Stimulated activated CD8-positive, alpha-beta memory T cell treated with anti-CD3 and anti-CD28 coated beads, Interleukin-7, amount 100 ng/mL, for 48 hours (primary cell): ENCODE measurements around the gene CEMP1.
"Not testable (repeated sequence)": the region's sequence is repeated elsewhere in the genome, so short reads cannot be mapped to it uniquely, and the experiment has no call there.

ENCODE experiments used
- DNase-seq, 2 donors: peaks; one replicate each; pipeline ENCODE4 v3.0.0-alpha.2; 2020; ENCODE audit warnings: low read depth in 1 of 2; ENCODE audit errors: extremely low read depth in 1 of 2

CEMP1 gene

GRCh38 chr16:2537451-2538379, 6.5 kb upstream of the CEMP1 start, which contains the start of gene PDPK1:
TSS of gene PDPK1 (plus strand) at chr16:2538021. CDS start at chr16:2538113, 92 bp downstream.
- peak; percentile 92 to 94 for DNase-seq

DNA sequence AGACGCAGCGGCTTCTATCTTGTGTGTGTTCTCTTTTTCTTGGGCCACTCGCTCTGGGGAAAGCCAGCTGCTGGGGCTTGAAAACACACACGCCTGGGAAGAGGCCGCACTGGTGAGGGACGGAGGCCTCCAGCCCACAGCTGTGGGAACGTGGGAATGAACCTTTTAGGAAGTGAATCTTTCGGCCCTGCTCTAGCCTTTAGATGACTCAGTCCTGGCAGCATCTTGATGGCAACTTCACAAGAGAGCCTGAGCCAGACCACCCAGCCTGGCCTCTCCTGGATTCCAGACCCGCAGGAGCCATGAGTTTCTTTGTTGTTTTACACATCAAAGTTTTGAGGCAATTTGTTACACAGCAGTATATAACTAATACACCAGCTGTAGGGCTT, 4.4 kb upstream of the CEMP1 start:
- no peak for DNase-seq

- not testable (repeated sequence) for DNase-seq
Observed at GRCh38 chr16:2534335-2534734, 3.1 kb upstream of the CEMP1 start.

DNA sequence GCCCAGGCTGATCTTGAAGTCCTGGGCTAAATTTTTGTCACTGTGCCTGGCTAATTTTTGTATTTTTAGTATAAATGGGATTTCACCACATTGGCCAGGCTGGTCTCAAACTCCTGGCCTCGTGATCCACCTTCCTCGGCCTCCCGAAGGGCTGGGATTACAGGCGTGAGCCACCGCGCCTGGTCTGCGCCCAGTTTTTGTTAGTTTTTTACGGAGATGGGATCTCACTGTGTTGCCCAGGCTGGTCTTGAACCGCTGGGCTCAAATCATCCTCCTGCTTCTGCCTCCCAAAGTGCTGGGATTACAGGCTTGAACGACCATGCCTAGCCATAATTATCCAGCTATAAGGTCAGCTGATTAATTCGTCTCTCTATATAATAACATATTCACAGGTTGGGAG, 2.7 kb upstream of the CEMP1 start:
- DNase-seq, result no peak

DNA sequence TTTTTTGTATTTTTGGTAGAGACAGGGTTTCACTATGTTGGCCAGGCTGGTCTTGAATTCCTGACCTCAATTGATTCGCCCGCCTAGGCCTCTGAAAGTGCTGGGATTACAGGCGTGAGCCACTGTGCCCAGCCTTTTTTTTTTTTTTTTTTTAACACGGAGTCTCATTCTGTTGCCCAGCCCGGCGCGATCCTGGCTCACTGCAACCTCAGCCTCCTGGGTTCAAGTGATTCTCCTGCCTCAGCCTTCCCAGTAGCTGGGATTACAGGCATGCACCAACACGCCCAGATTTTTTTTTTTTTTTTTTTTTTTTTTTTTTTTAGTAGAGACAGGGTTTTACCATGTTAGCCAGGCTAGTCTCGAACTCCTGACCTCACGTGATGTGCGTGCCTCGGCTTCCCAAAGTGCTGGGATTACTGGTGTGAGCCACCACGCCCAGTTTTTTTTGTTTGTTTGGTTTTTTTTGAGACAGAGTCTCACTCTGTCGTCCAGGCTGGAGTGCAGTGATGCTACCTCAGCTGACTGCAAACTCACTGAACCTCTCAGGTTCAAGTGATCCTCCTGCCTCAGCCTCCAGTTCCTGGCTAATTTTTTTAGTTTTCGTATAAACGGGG, 2.0 kb upstream of the CEMP1 start:
- DNase-seq, result not testable (repeated sequence)

DNA sequence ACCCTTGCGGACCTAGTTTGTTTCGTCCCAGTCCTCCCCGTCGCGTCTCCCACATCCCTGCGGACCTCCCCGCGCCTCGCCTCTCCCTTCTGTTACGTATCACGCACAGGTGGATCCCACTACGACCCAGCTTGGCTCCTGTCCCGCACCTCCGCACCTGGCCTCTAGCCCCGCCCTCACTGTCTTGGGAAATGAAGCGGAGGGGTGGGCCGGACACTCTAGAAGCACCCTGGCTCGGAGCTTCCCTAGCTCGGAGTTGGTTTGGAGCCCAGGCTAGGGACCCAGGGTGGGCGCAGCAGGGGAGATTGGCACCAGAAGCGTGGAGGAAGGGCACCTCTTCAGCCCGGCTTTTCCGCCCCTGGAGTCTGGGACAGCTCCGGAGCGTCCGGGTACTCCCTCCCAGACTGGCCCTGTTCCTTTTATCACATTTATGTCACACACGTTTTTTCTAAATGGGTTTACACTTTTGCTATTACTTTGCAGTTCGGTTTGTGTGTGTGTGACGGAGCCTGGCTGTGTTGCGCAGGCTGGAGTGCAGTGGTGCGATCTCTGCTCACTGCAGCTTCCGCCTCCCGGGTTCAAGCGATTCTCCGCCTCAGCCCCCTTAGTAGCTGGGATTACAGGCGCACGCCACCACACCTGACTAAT, 1.4 kb upstream of the CEMP1 start:
- peak in 1 of 2 donors; percentile 55 for DNase-seq

GRCh38 chr16:2531696-2532493, 687 bp upstream of the CEMP1 start:
- peak; percentile 95 to 98 for DNase-seq

- no peak for DNase-seq
Observed at GRCh38 chr16:2530629-2531318, 434 bp downstream of the CEMP1 start.

- no peak for DNase-seq
Observed at GRCh38 chr16:2529961-2530628, 1.1 kb downstream of the CEMP1 start.

DNA sequence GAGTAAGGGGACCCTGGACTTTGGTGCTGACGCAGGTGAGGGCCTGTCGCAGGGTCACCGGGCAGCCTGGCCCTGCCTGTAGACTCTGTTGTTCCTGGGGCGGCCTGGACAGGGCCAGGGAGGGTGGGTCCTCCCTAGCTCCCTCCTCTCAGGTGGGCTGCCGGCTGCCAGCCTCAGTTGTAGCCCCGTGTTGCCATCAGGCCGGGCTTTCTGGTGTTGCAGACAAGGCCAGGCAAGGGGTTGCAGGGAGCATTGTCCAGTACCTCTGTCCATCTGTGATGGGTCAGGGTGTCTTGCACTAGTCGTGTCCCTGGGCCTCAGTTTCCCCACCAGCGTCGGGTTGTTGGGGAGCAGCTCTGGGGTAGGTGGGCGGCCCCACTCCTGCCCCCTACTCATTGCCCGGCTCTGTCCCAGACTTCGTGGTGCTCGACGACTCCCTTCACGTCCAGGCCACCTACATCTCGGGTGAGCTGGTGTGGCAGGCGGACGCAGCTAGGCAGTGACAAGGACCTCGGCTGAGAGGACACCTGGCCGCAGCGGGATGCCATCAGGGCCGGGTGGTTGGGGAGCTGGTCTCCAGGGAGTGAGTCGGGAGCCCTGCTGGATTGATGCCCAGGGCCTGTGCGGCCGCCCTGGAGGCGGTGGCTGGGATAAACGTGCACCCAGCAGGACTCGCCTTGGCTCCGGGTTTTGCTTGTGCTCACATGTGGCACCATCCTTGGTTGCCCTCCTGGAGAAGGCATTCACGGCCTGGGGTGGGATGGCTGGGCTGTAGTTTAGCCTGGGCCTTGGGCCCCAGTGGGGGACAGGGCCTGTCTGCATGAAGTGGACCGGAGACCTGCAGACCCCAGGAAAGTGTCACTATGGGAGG, 1.9 kb downstream of the CEMP1 start:
- no peak for DNase-seq

DNA sequence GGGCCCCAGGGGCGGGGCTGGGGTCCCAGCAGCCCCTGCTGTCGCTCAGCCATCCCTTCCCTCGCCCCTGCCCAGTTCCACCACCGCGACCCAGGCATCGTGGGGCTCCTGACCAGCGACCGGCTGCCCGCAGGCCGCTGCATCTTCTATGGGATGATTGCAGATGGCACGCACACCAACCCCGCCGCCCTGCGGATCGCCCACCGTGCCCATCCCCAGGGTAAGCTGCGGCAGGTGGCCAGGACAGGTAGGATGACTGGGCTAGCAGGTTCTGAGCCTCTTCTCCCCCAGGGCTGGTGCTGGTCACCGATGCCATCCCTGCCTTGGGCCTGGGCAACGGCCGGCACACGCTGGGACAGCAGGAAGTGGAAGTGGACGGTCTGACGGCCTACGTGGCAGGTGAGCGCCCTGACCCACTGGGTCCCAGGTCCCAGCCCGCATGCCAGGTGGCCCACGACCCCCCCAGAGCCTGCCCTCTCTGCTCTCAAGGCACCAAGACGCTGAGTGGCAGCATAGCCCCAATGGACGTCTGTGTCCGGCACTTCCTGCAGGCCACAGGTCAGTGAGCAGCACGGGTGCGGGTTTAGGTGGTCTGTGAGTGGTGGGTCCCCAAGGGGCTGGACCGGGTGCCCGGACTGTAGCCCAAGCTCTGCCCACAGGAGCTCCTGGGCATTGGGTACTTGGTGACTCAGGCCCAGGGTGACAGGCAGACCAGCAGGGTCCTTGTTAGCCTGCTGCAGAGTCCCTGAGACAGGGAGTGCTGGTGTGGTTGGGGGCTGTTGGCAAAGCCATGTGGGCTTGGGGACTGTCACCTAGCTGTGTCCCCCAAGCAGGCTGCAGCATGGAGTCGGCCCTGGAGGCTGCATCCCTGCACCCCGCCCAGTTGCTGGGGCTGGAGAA, 2.8 kb downstream of the CEMP1 start:
- no peak for DNase-seq

DNA sequence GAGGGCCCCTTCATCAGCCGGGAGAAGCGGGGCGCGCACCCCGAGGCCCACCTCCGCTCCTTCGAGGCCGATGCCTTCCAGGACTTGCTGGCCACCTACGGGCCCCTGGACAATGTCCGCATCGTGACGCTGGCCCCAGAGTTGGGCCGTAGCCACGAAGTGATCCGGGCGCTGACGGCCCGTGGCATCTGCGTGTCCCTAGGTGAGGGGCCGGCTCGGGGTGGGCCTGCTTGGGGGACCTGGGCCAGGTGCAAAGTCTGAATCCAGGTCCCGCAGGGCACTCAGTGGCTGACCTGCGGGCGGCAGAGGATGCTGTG, 3.5 kb downstream of the CEMP1 start:
- no peak for DNase-seq

- no peak for DNase-seq
Observed at GRCh38 chr16:2527071-2527783, 4.0 kb downstream of the CEMP1 start.

DNA sequence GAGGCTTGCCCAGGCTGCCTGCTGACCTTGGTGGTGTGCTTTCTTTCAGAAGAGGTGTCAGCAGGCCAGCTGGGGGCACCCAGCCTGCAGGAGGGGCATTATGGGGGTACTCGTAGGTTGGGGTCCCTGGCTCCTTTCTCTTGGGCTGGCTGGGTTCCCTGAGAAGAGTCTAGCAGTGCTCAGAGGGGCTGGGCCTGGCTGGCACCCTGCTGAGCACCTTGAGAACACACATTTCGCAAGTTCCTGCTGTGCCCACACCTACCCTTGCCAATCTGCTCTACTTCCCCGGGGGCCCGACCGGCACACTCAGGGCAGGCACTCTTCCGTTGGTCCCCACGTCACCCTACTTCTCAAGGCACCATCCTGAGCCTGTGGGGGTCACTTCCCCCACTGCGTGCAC, 5.1 kb downstream of the CEMP1 start:
- no peak for DNase-seq

DNA sequence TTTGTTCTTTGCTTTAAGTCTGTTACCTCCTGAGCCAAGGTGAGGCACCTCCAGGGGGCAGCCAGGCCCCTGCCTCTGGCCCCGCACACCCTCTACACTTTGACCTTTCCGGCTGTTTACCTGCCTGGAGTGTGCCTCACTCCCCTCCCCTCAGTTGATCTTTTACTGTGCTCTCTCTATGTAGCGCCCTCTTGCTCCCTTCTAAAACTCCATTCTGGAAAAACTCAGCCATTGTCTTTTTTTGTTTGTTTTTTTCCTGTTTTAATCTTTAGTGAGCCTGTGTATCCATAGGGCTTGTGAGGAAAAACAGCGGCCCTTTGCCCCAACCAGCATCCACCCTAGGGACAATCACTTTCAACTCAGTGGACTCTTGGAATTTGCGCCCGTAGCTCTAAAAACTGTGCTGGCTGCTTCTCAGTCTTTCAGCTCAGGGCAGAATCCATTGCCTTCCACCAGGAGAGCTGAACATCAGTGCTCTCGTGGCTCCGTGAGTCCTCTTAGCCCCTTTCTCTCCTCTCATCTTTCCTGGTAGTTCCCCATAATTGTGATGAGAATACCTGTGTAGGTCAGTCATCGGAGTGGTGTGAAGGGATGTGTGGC, 6.8 kb downstream of the CEMP1 start:
- no peak for DNase-seq

DNA sequence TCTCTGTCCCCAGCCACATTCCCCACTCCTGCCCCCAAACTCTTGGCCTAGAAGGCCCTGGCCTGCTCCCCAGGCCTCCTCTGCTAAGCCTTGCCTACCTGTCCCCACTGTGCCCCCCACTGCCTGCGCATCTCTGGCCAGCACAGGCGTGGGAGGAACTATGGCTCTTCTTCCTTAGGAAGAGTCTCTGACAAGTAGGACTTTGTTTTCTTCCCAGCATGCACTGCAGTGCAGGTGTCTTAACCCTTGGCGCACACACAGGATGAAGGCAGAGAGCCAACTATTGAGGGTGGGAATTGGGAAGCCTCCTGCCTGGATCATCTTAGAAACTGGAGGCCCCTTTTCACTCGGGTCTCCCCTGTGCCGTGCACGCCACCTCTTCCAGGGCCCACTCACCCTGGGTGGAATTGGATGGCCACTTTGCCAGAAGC, 7.4 kb downstream of the CEMP1 start:
- no peak for DNase-seq
